Fibroblast of gingiva (primary cell): Measurements from ENCODE around the gene TAS1R3.
"Not testable (repeated sequence)": the region's sequence is repeated elsewhere in the genome, so short reads cannot be mapped to it uniquely, and the experiment has no call there.

Source experiments
- DNase-seq: peaks from one replicate; pipeline ENCODE4 v3.0.0-alpha.2; 2011; ENCODE audit warnings: low read depth

TAS1R3 gene

DNA sequence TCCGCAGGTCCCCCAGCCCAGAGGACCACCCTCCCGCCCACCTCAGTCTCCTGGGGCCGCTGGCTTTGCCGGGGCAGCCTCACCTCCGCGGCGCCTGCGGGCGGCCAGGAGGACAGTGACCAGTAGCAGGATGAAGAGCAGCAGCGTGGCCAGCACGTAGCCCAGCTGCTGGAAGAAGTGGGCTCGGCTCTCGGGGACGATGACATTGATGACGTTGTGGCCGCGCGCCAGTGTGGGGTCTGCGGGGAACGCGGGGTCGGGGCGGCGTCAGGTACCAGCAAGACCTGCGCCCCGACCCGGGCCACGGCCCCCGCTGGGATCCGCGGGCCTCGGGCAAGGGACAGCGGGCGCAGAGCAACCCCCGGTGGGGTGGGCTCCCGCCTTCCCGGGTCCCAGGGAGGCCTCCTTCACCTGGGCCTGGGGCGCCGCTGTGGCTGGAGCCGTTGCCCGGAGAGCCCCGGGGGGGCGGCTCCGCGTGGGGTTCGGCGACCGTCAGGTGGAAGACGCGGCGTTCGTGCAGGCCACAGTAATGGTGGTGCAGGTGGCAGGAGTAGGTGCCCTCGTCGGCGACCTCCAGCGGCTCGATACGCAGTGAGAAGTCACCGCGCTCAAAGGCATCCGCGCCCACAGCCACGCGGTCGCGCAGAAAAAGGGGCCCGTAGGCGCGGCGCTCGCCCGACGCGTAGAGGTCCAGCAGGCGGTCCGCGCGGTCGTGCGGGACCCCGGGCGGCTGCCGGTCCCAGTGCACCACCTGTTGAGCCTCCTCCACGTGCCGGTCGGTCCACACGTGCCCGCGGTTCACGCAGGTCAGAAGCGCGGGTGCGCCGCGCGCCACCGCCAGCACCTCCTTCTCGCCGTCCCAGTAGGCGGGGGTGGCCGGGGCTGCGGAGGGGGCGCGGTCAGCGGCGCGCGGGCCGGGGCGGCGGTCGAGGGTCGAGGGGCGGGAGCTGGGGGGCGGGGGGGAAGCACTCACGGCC, 23.5 kb downstream of the TAS1R3 start:
- no peak for DNase-seq

DNA sequence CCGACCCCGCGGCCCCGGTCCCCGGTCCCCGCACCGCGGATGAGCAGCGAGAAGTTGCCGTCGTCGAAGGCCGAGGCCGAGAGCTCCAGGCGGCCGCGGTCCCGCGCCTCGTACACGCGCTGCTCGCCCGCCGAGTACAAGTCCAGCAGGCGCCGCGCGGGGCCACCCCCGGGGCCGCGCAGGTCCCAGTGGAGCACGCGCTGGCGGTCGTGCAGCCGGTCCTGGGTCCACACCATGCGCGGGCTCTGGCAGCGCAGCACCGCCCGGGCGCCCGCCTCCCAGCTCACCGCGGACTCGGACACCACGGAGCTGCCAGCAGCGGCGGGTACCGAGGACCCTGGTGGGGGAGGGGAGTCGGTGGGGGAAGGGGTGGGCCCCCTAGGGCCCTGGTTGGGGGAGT, 24.3 kb downstream of the TAS1R3 start:
- DNase-seq = peak; percentile 51

DNA sequence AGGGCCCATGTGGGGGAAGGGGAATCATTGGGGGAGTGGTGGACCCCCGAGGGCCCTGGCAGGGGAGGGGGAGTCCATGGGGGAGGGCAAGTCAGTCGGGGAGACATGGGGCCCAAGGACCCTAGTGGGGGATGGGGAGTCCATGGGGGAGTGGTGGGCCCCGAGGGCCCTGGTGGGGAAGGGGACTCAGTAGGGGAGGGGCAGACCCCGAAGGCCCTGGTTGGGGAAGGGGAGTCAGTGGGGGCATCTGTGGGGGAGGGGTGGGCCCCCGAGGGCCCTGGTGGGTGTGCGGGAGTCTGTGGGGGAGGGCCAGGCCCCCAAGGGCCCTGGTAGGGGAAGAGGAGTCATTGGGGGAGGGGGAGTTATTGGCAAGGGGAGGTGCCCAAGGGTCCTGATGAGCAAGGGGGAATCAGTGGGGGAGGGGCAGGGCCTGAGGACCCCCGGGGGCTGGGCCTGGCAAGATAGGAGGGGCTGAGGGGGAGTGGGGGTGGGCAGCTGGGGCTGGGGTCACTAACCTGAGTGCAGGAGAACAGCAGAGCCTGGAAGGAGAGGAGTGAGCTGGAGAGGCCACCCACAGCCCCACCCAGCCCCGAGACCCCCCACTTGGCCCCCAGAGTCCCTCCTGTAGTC, 25.2 kb downstream of the TAS1R3 start:
- no peak for DNase-seq

DNA sequence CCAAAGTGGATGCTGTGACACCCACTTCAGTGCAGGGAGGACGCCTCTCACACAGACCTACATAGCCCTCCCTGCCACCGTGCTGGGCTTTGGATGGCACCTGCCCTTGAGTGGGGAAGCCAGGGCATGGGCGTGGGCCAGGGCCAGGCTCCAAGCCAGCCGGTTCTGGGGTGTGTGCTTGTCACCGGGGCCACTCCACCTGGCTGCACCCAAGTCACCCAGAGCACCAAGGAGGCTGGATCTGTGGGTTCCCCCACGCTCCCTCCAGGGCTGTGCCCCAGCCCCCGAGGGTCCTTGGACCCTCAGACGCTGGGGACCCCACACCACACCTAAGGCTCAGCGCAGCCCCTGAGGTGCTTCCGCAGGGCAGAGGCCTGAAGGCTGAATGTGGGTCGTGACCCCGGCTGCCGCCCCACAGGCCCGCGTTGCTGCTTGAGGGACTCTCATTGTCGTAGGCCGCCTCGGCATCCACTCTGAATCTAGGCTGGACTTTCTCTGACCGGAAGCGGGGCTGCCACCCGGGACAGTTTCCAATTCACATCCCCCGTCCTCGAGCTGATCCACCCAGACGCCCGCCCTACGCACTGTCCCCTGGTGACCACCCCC, 25.8 kb downstream of the TAS1R3 start:
- no peak for DNase-seq

DNA sequence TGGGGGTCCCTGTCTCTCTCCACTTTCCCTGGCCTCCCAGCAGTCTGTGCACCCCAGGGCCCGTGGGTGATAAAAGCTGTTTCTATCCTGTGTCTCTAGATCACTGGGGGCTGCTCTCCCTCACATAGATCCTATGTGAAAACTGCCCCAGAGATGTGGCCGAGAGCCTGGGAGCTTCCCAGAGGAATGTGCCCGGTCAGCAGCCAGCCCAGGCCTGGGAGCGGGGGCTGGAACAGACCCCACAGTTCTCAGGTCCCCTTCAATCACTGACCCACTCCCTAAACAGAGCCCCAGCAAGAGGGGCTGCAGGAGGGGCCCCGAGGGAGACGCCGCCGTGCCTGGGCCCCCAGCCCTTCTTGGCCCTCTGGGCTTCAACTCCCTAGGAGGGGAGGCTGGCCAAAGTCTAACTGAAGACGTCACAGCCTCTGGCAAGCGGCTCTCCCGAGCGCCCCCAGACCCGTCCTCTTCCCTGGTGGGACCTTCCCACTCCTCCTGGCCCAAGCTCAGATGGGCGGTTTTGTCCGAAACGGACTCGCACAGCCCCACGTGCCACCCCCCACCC, 26.9 kb downstream of the TAS1R3 start:
- no peak for DNase-seq

DNA sequence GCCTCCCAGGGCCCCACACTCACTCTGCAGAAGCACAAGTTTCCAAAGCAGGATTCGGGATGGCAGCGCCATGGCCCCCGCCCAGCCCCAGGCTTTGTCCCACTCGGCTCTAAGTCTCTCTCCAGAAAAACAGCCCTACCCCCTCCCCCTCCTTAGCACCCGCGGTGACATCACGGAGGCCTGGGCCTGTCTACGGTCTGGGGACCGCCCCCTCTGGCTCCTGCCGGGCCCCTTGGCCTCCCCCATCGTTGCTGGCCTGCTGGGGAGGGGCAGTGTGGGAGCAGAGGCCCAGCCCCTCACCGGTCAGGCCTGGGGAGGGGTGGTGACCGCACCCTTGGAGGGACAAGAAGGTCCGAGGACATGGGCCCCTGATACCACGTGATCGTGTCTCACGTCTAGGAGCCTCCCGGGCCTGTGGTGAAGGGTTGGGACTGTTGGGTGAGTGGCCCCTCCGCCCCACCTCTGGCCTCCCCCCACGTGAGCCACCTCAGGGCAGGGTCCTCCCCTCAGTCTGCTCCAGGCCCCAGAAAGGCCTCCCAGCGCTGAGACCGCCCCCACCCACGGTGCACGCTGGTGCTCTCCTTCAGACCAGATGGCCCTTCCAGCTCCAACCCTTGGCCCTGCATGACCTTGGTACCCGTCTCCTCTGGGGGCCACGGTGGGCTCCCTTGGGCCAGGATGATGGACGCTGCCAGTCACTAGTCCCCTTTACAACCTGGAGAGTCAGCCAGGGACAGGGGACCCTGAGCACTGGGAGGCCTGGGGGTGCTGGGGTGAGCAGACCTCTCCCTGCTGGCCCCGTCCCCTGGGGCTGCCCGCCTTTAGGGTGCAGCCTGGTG, 27.6 kb downstream of the TAS1R3 start, which contains the start of gene MXRA8:
Gene MXRA8, minus strand, starts transcription at position 123 of the 839 bp plus-strand sequence. Its CDS starts 51 bp downstream, at position 72.
- DNase-seq = peak; percentile 94

DNA sequence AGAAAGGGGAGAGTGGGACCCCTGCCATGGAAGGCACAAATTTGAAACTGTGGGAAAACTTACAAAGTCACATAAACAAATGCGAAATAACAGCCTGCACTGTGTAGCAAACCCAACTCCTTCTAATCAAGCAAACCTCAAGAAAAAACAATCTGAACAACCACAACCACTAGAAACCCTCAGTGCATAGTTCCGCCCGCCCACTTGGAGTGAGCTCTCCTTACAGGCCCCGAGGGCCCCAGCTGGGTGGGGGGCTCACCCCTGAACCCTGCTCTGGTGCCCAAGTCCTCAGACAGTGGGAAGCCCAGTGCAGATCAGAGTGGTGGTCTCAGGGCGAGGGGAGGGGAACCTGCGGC, 28.2 kb downstream of the TAS1R3 start:
- DNase-seq = peak; percentile 85

DNA sequence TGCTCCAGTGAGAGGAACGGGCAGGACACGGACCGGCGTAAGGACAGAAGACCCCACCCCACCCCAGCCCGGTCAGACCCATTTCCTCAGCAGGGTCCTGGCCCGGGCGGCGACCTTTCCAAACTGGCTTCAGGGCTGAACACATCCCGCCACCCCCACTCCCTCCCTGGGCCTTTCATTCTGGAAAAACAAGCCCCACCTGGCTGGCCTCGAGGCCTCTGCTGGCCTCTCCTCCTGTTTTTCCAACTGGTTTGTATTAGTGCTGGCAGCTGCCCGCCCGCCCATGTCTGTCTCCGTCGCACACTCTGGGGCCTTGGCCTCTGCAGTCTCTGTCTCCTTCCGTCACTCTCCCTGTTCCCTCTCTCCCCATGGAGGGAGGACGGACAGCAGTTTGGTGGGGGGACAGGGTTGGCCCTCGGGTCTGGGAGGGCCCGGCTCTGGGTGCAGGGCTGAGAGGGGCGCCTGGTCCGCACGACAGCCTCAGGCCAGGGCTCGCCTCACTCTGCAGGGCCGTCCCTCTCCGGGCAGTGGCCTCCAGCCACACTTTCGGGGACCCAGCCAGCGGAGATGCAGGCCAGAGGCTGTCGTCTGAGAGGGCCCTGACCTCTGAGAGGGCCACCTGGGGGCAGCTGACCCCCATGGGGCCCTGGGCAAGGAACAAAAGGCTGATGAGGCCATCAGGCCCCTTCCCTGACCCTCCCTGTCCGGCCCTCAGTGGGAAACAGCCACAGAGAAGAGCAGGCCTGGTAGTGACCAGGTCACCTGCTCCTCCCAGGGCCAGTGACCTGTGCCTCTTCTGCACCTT, 28.8 kb downstream of the TAS1R3 start:
- peak; percentile 88 for DNase-seq

DNA sequence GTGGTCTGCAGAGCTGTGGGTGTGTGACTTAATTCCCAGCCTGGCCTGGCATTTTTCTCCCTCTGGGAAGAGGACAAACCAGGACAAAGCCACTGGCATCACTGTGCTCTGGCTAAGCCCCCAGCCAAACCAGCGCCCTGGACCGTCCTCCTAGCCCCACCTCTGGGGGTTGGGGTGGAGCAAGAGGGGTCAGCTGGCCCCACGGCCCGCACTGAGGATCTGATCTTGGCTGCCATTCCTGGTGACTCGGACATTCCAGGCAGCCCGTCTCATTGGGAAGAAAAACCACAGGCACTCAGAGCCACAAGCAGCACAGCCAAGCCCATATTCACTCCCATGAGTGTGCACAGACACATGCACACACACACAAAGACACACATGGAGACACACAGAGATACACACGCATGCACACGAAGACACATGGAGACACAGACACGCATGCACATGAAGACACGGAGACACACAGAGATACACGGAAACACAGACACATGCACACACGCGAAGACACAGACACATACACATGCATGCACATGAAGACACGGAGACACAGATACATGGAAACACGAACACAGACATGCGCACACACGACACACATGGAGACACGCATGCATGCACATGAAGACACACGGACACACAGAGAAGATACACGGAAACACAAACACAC, 29.6 kb downstream of the TAS1R3 start:
- DNase-seq = peak; percentile 95

DNA sequence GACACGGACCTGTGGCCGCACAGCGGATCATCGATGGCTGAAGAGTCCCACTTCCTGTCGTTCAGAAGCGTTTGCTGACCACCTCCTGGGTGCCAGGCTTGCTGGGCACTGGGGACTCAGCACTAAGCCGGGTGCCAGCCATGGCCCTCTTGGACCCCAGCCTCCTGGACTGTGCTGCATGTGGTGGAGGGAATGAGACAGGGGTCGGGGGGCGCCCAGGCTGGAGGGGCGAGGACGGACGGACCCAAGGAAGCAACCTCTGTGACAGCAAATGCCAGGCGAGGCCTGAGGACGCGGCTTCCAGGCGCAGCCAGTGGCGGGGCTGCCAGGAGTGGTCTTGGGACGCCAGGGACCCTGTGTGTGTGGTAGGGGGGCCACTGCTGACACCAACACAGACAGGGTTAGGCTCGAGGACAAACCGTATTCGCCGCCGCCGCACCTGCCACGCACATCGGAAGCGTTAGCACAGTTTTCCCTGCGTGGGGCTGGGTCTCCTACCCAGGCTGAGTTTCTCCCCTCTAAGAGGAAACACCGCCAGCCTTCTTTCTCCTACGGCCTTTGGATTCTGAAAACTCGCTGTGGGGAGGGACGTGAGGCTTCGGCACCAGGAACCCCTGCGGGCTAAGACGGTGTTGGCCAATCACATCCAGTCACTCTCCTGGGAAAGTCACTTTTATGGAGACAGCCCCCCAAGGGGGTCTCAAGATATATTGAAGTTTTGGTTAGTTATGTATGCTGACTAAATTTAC, 30.3 kb downstream of the TAS1R3 start:
- no peak for DNase-seq

DNA sequence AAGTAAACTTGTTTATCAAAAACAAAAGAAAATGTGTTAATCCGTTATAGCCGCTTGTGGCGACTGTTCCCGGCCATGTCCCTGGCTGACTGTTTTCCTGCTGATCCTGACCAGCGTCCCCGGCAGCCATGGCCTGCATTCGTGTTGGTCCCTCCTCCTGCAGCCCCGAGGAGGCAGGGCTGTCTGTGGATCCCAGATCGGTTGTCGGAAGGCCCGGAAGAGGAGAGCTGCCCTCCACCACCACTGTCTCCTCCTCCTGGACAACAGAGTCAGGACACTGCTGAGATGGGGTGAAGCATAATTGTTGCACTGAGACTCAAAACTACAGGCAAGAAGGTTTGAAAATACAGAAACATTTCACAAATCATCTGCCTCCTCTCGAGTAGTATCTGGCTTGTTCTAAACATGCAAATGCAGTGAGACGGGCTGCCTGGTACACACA, 30.9 kb downstream of the TAS1R3 start:
- peak; percentile 88 for DNase-seq

DNA sequence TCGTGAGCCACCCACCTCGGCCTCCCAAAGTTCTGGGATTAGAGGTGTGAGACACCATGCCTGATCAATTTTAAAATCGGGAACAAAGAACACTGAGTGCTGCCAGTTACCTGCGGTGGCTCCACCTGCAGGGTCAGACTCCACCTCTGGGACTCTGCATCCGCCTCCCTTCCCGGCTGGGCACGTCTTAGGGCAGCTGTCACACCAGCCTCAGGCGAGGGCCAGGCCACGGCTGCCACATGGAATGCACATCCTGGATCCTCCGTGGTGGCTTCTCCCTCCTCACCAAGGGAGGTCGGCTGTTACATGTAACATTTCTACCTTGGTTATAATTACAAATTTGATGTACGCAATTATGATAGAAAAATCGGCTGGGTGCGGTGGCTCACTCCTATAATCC, 33.2 kb downstream of the TAS1R3 start:
- DNase-seq = no peak

DNA sequence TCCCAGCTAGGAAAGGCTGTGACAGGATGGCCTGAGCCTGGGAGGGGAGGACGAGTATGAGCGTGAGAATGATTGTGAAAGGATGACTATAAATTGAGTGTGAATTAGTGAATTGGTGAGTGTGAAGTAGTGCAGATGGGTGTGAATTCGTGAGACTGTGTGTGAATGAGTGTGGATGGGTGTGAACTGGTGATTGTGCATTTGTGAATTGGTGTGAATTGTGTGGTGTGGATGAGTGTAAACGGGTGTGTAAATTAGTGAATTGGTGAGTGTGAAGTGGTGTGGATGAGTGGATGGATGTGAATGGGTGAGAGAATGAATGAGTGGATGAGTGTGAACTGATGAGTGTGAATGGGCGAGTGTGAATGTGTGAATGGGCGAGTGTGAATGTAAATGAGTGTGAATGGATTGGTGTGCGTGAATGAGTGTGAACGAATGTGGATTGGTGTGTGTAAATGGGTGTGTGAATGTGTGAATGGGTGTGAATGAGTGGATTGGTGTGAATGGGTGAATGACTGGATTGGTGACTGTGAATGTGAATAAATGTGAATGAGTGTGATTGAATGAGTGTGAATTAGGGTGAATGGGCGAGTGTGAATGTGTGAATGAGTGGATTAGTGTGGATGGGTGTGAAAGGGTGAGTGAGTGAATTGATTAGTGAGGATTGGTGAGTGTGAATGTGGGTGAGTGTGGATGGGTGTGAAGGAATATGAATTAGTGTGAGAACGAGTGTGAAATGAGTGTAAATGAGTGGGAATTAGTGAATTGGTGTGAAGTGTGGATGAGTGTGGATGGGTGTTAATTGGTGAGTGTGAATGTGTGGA, 35.0 kb downstream of the TAS1R3 start:
- no peak for DNase-seq

DNA sequence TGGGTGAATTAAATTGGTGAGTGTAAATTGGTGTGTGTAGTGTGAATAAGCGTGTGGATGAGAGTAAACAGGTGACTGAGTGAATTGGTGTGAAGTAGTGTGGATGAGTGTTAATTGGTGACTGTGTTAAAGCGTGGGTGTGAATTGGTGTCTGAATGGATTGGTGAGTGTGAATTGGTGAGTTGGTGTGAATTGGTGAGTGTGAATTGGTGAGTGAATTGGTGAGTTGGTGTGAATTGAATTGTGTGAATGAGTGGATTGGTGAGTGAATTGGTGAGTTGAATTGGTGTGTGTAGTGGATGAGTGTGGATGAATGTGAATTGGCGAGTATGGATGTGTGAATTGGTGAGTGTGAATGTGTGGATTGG, 35.6 kb downstream of the TAS1R3 start:
- no peak for DNase-seq

DNA sequence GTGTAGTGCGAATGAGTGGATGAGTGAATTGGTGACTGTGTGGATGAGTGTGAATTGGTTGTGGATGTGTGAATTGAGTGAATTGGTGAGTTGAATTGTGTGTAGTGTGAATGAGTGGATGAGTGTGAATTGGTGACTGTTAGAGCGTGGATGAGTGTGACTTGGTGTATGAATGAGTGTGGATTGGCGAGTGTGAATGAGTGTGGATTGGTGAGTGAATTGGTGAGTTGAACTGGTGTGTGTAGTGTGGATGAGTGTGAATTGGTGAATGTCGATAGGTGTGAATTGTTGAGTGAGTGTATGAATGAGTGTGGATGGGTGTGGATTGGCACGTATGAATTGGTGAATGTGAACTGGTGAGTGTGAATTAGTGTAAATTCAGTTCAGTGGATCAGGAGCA, 36.2 kb downstream of the TAS1R3 start:
- no peak for DNase-seq

DNA sequence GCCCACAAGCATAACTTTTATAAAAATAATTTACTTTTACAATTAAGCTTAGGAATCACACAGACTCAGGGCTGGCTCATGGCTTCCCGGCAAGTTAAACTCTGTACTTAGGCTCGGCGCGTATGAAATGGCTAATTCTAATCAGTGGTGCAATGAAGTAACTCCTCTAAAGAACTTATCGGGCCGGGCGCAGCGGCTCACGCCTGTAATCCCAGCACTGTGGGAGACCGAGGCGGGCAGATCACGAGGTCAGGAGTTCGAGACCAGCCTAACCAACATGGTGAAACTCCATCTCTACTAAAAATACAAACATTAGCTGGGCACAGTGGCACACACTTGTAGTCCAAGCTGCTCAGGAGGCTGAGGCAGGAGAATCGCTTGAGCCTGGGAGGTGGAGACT, 39.0 kb downstream of the TAS1R3 start:
- not testable (repeated sequence) for DNase-seq

DNA sequence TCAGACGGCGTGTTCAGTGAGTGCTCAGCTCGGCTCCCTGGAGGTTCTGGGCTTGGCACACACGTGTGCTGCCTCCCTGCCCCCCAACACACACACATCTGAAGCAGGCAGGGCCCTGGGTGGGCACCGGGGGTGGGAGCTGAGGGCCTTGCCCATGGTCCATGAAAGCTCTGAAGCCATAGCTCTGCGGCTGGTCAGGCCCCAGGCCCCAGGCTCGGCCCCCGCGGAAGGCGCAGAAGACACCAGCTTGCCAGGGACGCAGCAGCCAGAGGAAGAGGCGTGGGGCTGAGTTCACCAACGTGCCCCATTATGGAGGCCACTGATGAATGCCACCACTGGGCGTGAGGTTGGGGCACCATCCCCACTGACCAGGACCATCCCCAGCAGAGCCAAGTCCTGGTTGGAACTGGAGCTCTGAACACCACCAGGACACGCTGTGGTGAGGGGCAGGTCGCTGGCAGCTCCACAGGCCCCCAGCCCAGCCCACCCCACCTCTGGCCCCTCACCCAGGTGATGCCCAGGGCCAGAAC, 39.8 kb downstream of the TAS1R3 start:
- no peak for DNase-seq

DNA sequence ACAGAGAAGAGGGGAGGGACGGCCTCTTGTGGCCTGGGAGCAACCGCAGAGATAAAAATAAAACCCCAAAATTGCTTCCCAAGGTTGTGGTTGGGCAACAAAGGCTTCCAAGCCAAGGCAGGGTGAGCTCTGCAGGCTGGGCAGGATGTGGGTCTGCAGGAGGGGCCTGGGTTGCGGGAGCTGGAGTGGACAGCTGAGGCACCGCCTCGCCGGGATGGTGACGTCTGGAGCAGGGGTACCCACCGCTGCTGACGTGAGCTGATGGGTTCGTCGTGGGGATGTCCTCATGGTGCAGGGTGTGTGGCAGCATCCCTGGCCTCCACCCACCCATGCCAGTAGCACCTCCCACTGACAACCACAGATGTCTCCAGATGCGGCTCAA, 40.3 kb downstream of the TAS1R3 start:
- DNase-seq = peak; percentile 32
